SK-N-SH treated with all-trans-retinoic acid at 6 μM for 48 hours (cell line): Measurements from ENCODE around the gene HELZ2.
A peak's percentile ranks its signal among the peaks of the same experiment; 100 is the strongest.

Experiments used
- ATAC-seq: fragments of 200-7000 bp; cut with Tn5 transposase; 3 replicates; pipeline ENCODE4 v1.9.1; 2020; ENCODE audit warnings: mild to moderate bottlenecking, moderate library complexity
- BACH2 ChIP-seq: fragments of 250-450 bp; sonication (Bioruptor Pico); IDR thresholded peaks from 2 replicates; pipeline ENCODE4 v1.9.0; 2021; ENCODE audit warnings: mild to moderate bottlenecking, borderline replicate concordance
- CSDC2 ChIP-seq: fragments of 250-450 bp; sonication (Bioruptor Pico); IDR thresholded peaks from 2 replicates; pipeline ENCODE4 v1.5.0; 2020; ENCODE audit warnings: mild to moderate bottlenecking, moderate library complexity
- ESRRG ChIP-seq: fragments of 250-450 bp; sonication (Bioruptor Pico); IDR thresholded peaks from 2 replicates; pipeline ENCODE4 v1.6.1; 2021; ENCODE audit warnings: mild to moderate bottlenecking
- GLIS3 ChIP-seq: fragments of 250-450 bp; sonication (Bioruptor Pico); IDR thresholded peaks from 2 replicates; pipeline ENCODE4 v1.5.0; 2020; ENCODE audit warnings: mild to moderate bottlenecking, moderate library complexity
- ISL1 ChIP-seq: fragments of 250-450 bp; sonication (Bioruptor Pico); IDR thresholded peaks from 2 replicates; pipeline ENCODE4 v2.1.2; 2022; ENCODE audit warnings: mild to moderate bottlenecking, moderate library complexity
- PATZ1 ChIP-seq: fragments of 250-450 bp; sonication (Bioruptor Pico); IDR thresholded peaks from 2 replicates; pipeline ENCODE4 v1.8.0; 2020; ENCODE audit warnings: mild to moderate bottlenecking, moderate library complexity, borderline replicate concordance
- POU6F1 ChIP-seq: fragments of 250-450 bp; sonication (Bioruptor Pico); IDR thresholded peaks from 2 replicates; pipeline ENCODE4 v1.8.0; 2021; ENCODE audit warnings: low read depth, mild to moderate bottlenecking, moderate library complexity, borderline replicate concordance
- PPARA ChIP-seq: fragments of 250-450 bp; sonication (Bioruptor Pico); IDR thresholded peaks from 2 replicates; pipeline ENCODE4 v1.5.0; 2020; ENCODE audit warnings: mild to moderate bottlenecking, borderline replicate concordance
- RARB ChIP-seq: fragments of 250-450 bp; sonication (Bioruptor Pico); IDR thresholded peaks from 2 replicates; pipeline ENCODE4 v1.8.0; 2021; ENCODE audit warnings: mild to moderate bottlenecking, moderate library complexity
- SNAI2 ChIP-seq: fragments of 250-450 bp; sonication (Bioruptor Pico); IDR thresholded peaks from 2 replicates; pipeline ENCODE4 v1.5.0; 2020; ENCODE audit warnings: mild to moderate bottlenecking, moderate library complexity
- TCF4 ChIP-seq: fragments of 250-450 bp; sonication (Bioruptor Pico); IDR thresholded peaks from 2 replicates; pipeline ENCODE4 v1.8.0; 2021; ENCODE audit warnings: mild to moderate bottlenecking, moderate library complexity, borderline replicate concordance
- TOX ChIP-seq: fragments of 250-450 bp; sonication (Bioruptor Pico); IDR thresholded peaks from 2 replicates; pipeline ENCODE4 v1.8.0; 2021; ENCODE audit warnings: mild to moderate bottlenecking, moderate library complexity, borderline replicate concordance
- TSHZ2 ChIP-seq: fragments of 250-450 bp; sonication (Bioruptor Pico); IDR thresholded peaks from 2 replicates; pipeline ENCODE4 v1.5.0; 2020; ENCODE audit warnings: mild to moderate bottlenecking, moderate library complexity
- ZC3H10 ChIP-seq: fragments of 250-450 bp; sonication (Bioruptor Pico); IDR thresholded peaks from 2 replicates; pipeline ENCODE4 v1.5.1; 2021; ENCODE audit warnings: mild to moderate bottlenecking, moderate library complexity
- ZFP3 ChIP-seq: fragments of 250-450 bp; sonication (Bioruptor Pico); IDR thresholded peaks from 2 replicates; pipeline ENCODE4 v1.5.0; 2020; ENCODE audit warnings: mild to moderate bottlenecking, moderate library complexity
- ZFP30 ChIP-seq: fragments of 450-650 bp; formaldehyde crosslinking; IDR thresholded peaks from 2 replicates; pipeline ENCODE4 v1.5.0; 2022; ENCODE audit warnings: mild to moderate bottlenecking, moderate library complexity
- ZNF565 ChIP-seq: fragments of 450-650 bp; formaldehyde crosslinking; conservative IDR thresholded peaks from 2 replicates; pipeline ENCODE4 v1.5.0; 2020; ENCODE audit warnings: low read depth, mild to moderate bottlenecking, moderate library complexity
- ZNF70 ChIP-seq: fragments of 450-650 bp; formaldehyde crosslinking; IDR thresholded peaks from 2 replicates; pipeline ENCODE4 v1.5.0; 2020; ENCODE audit warnings: mild to moderate bottlenecking, moderate library complexity
- ZNF8 ChIP-seq: fragments of 450-650 bp; formaldehyde crosslinking; IDR thresholded peaks from 2 replicates; pipeline ENCODE4 v1.5.0; 2020; ENCODE audit warnings: mild to moderate bottlenecking, moderate library complexity

Gene HELZ2

GRCh38 chr20:63539441-63540370 lies 34.3 kb downstream of the HELZ2 start (continued):
- TF ChIP-seq TCF4 (CRISPR knock-in tag), result no peak
- TF ChIP-seq GLIS3 (CRISPR knock-in tag), result no peak
- TF ChIP-seq BACH2 (CRISPR knock-in tag), result no peak
- TF ChIP-seq ZFP3 (CRISPR knock-in tag), result no peak

GRCh38 chr20:63539092-63539430 lies 35.0 kb downstream of the HELZ2 start:
- no peak for ATAC-seq
- TF ChIP-seq ZFP30 (CRISPR knock-in tag) (no peak), CSDC2 (CRISPR knock-in tag) (no peak), ZFP3 (CRISPR knock-in tag) (no peak), ZNF565 (CRISPR knock-in tag) (no peak)

GRCh38 chr20:63538204-63539091 lies 35.6 kb downstream of the HELZ2 start:
- ATAC-seq, result peak; percentile 16
- TF ChIP-seq SNAI2 (CRISPR knock-in tag) (no peak), ISL1 (CRISPR knock-in tag) (no peak), ZFP3 (CRISPR knock-in tag) (no peak), ZNF8 (CRISPR knock-in tag) (no peak), ESRRG (CRISPR knock-in tag) (no peak), TSHZ2 (CRISPR knock-in tag) (no peak), ZNF565 (CRISPR knock-in tag) (no peak), POU6F1 (no peak), PPARA (CRISPR knock-in tag) (no peak), ZC3H10 (CRISPR knock-in tag) (no peak), RARB (CRISPR knock-in tag) (no peak), TCF4 (CRISPR knock-in tag) (no peak), TOX (no peak)

- ATAC-seq, result peak; percentile 90
- no peak for TF ChIP-seq ZNF70 (CRISPR knock-in tag)
- TF ChIP-seq PATZ1 (CRISPR knock-in tag), result peak; percentile 26; the same call in 1 of the 2 replicates
These were observed 36.4 kb downstream of the HELZ2 start for GRCh38 chr20:63537525-63538203.
